OCI-LY1 (cell line): ENCODE data around the gene LSP1.

Experiments
- H2AFZ ChIP-seq: fragments of 200-600 bp; sonication (generic), shearing (Covaris generic); 2 replicates; pipeline ENCODE4 v1.6.0; 2014; ENCODE audit warnings: antibody characterized with exemption, mild to moderate bottlenecking, low read length
- H3F3A ChIP-seq: fragments of 200-600 bp; sonication (generic), shearing (Covaris generic); 2 replicates; pipeline ENCODE4 v1.6.0; 2014; ENCODE audit warnings: mild to moderate bottlenecking, antibody characterized with exemption, low read length, moderate library complexity; ENCODE audit not compliant: insufficient read depth
- H3K27ac ChIP-seq: fragments of 200-600 bp; sonication (generic); 2 replicates; pipeline ENCODE4 v1.5.1; 2014; ENCODE audit warnings: low read length, mixed run types, mild to moderate bottlenecking, low read depth; ENCODE audit not compliant: poor library complexity, severe bottlenecking
- H3K27me3 ChIP-seq: fragments of 200-600 bp; sonication (generic); 2 replicates; pipeline ENCODE4 v1.6.0; 2014; ENCODE audit warnings: antibody characterized with exemption, mild to moderate bottlenecking, low read length, moderate library complexity; ENCODE audit not compliant: insufficient read depth
- H3K36me3 ChIP-seq: fragments of 200-600 bp; sonication (generic); 2 replicates; pipeline ENCODE4 v1.6.1; 2014; ENCODE audit warnings: mild to moderate bottlenecking, antibody characterized with exemption, low read length, moderate library complexity, mixed read lengths; ENCODE audit not compliant: insufficient read depth
- H3K4me1 ChIP-seq: fragments of 200-600 bp; sonication (generic); 2 replicates; pipeline ENCODE4 v1.5.1; 2014; ENCODE audit warnings: mild to moderate bottlenecking, low read length, moderate library complexity; ENCODE audit not compliant: insufficient read depth, severe bottlenecking
- H3K4me2 ChIP-seq: fragments of 200-600 bp; sonication (generic), shearing (Covaris generic); 2 replicates; pipeline ENCODE4 v1.6.1; 2014; ENCODE audit warnings: low read length
- H3K4me3 ChIP-seq: fragments of 200-600 bp; sonication (generic); 2 replicates; pipeline ENCODE4 v1.5.1; 2014; ENCODE audit warnings: low read length, low read depth, mild to moderate bottlenecking, mixed read lengths; ENCODE audit not compliant: poor library complexity, severe bottlenecking
- H3K79me2 ChIP-seq: fragments of 200-600 bp; shearing (Covaris generic); 2 replicates; pipeline ENCODE4 v1.6.1; 2016; ENCODE audit warnings: mixed run types, low read length, mixed read lengths; ENCODE audit not compliant: insufficient read depth
- H3K9ac ChIP-seq: fragments of 200-600 bp; sonication (generic), shearing (Covaris generic); 2 replicates; pipeline ENCODE4 v1.6.1; 2014; ENCODE audit warnings: mild to moderate bottlenecking, low read length, mixed read lengths
- H3K9me2 ChIP-seq: fragments of 200-600 bp; sonication (generic), shearing (Covaris generic); 2 replicates; pipeline ENCODE4 v1.6.1; 2014; ENCODE audit warnings: low read depth, mild to moderate bottlenecking, low read length, mixed read lengths
- H3K9me3 ChIP-seq: fragments of 200-600 bp; shearing (Covaris generic); 2 replicates; pipeline ENCODE4 v1.6.1; 2014; ENCODE audit warnings: low read length, mixed read lengths
- H4K20me1 ChIP-seq: fragments of 200-600 bp; sonication (generic), shearing (Covaris generic); 2 replicates; pipeline ENCODE4 v1.6.0; 2016; ENCODE audit warnings: mild to moderate bottlenecking, low read length; ENCODE audit not compliant: insufficient read depth
- EZH2 ChIP-seq: fragments of 200-600 bp; sonication (generic), shearing (Covaris generic); IDR thresholded peaks from 2 replicates; pipeline ENCODE4 v1.8.0; 2017; ENCODE audit warnings: borderline replicate concordance, mixed run types, mild to moderate bottlenecking, antibody characterized with exemption, low read length, moderate library complexity, mixed read lengths
- TF ChIP-seq, protein P1 (sequence below): fragments of 200-600 bp; sonication (generic), shearing (Covaris generic); IDR thresholded peaks from 2 replicates; pipeline ENCODE4 v1.5.1; 2017; ENCODE audit warnings: mild to moderate bottlenecking, antibody characterized with exemption, low read length, moderate library complexity, mixed read lengths

The LSP1 gene

GRCh38 chr11:1926156-1927025, 73.5 kb downstream of the LSP1 start:
- H3K9me2 ChIP-seq, result no peaks in the 10 kb centered on the region
- no peaks in the 10 kb centered on the region for H3K9me3 ChIP-seq
- H3F3A ChIP-seq, result no peaks in the 10 kb centered on the region
- no peak overlapping the region for H2AFZ ChIP-seq
- no peak for TF ChIP-seq EZH2
- TF ChIP-seq, protein P1, sequence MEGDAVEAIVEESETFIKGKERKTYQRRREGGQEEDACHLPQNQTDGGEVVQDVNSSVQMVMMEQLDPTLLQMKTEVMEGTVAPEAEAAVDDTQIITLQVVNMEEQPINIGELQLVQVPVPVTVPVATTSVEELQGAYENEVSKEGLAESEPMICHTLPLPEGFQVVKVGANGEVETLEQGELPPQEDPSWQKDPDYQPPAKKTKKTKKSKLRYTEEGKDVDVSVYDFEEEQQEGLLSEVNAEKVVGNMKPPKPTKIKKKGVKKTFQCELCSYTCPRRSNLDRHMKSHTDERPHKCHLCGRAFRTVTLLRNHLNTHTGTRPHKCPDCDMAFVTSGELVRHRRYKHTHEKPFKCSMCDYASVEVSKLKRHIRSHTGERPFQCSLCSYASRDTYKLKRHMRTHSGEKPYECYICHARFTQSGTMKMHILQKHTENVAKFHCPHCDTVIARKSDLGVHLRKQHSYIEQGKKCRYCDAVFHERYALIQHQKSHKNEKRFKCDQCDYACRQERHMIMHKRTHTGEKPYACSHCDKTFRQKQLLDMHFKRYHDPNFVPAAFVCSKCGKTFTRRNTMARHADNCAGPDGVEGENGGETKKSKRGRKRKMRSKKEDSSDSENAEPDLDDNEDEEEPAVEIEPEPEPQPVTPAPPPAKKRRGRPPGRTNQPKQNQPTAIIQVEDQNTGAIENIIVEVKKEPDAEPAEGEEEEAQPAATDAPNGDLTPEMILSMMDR, result no peak
- no peaks in the 10 kb centered on the region for H3K79me2 ChIP-seq
- no peaks in the 10 kb centered on the region for H3K36me3 ChIP-seq
- no peaks in the 10 kb centered on the region for H4K20me1 ChIP-seq
- no peaks in the 10 kb centered on the region for H3K4me1 ChIP-seq
- no peak overlapping the region for H3K9ac ChIP-seq
- H3K27ac ChIP-seq, result no peak overlapping the region
- H3K27me3 ChIP-seq, result peaks cover 9% of the 10 kb centered on the region; the same call in 1 of the 2 replicates
- no peak overlapping the region for H3K4me2 ChIP-seq
- H3K4me3 ChIP-seq, result no peak overlapping the region

DNA sequence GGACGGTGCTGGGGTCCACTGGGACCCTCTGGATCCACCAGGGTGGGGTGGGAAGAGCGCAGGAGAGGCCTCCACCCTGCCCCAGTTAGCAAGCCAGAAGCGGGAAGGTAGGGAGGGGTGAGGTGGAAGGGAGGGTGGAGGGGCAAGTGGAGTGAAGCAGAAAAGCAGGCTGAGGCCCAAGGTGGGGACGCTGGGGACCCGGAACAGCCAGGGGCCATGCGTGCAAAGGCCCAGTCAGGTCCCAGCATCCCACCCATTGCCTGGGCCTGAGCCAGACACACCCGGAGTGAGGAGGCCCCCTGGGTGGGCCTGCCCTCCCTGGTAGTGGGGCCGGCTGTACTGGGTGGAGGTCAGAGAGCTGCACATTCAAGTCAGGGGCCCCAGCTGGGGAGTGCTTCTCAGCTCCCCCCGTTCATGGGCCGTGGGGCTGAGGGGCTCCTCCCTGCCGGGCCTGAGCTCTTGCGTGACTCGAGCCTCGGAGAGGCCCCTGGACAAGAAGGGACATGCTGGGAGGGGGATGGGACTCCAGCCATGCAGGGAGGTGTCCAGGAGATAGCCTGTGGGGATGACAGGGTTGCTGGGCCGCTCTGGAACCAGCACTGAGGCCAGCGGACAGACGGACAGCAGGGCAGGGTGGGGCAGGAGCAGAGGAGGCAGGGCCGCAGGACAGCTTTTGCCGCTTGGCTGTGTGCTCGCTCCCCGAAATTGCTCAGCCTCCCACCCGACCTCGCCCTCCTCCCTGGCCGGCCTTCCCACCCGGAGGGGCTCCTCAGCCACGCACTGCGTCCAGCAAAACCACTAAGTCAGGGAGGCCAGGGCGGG, 74.4 kb downstream of the LSP1 start:
- Histone ChIP-seq H3K9me3 (no peaks in the 10 kb centered on the region), H3K27me3 (peaks cover 9% of the 10 kb centered on the region; the same call in 1 of the 2 replicates), H3K4me1 (no peaks in the 10 kb centered on the region), H3K27ac (no peak overlapping the region), H3K79me2 (no peaks in the 10 kb centered on the region), H3K9ac (no peak overlapping the region), H3K4me2 (no peak overlapping the region), H2AFZ (no peak overlapping the region), H3K4me3 (no peak overlapping the region), H3K9me2 (no peaks in the 10 kb centered on the region), H4K20me1 (no peaks in the 10 kb centered on the region), H3K36me3 (no peaks in the 10 kb centered on the region), H3F3A (no peaks in the 10 kb centered on the region)
- TF ChIP-seq, protein P1, result no peak
- TF ChIP-seq EZH2, result no peak

GRCh38 chr11:1927848-1928469, 75.1 kb downstream of the LSP1 start:
- no peaks in the 10 kb centered on the region for H3F3A ChIP-seq
- no peak overlapping the region for H3K4me3 ChIP-seq
- H2AFZ ChIP-seq, result no peak overlapping the region
- peaks cover 9% of the 10 kb centered on the region; the same call in 1 of the 2 replicates for H3K27me3 ChIP-seq
- no peaks in the 10 kb centered on the region for H4K20me1 ChIP-seq
- no peaks in the 10 kb centered on the region for H3K36me3 ChIP-seq
- H3K4me1 ChIP-seq, result no peaks in the 10 kb centered on the region
- TF ChIP-seq, protein P1, result no peak
- TF ChIP-seq EZH2, result no peak
- no peaks in the 10 kb centered on the region for H3K9me3 ChIP-seq
- H3K27ac ChIP-seq, result no peak overlapping the region
- no peak overlapping the region for H3K4me2 ChIP-seq
- H3K79me2 ChIP-seq, result no peaks in the 10 kb centered on the region
- H3K9ac ChIP-seq, result no peak overlapping the region
- no peaks in the 10 kb centered on the region for H3K9me2 ChIP-seq
